IPS DF 6.9 (cell line): Measurements from ENCODE around the gene TFEC.

Source experiments
- DNase-seq: peaks from one replicate; pipeline ENCODE4 v3.0.0-alpha.2; 2013; ENCODE audit warnings: low read depth, low spot score
- H3K27ac ChIP-seq: one replicate; pipeline ENCODE4 v1.5.1; 2013; ENCODE audit warnings: low read length, control low read depth
- H3K27me3 ChIP-seq: 2 replicates; pipeline ENCODE4 v1.6.1; 2013; ENCODE audit warnings: mild to moderate bottlenecking, low read length; ENCODE audit not compliant: control insufficient read depth, insufficient read depth
- H3K36me3 ChIP-seq: 2 replicates; pipeline ENCODE4 v1.6.1; 2013; ENCODE audit warnings: low read length; ENCODE audit not compliant: control insufficient read depth, insufficient read depth
- H3K4me1 ChIP-seq: 2 replicates; pipeline ENCODE4 v1.6.1; 2013; ENCODE audit warnings: low read length; ENCODE audit not compliant: control insufficient read depth, insufficient read depth
- H3K4me3 ChIP-seq: 2 replicates; pipeline ENCODE4 v1.5.1; 2013; ENCODE audit warnings: mild to moderate bottlenecking, low read length
- H3K9me3 ChIP-seq: 2 replicates; pipeline ENCODE4 v1.6.1; 2013; ENCODE audit warnings: low read length, inconsistent platforms; ENCODE audit not compliant: control insufficient read depth, insufficient read depth
- WGBS: extraction: QIAGEN DNeasy Blood & Tissue Kit; methylation state at CpG from one replicate; pipeline ENCODE4 v1.1.7; 2013; ENCODE audit warnings: mixed read lengths, missing lambda C conversion rate; ENCODE audit not compliant: insufficient read length, insufficient coverage; 5-methylcytosine and 5-hydroxymethylcytosine counted together

Gene TFEC

DNA sequence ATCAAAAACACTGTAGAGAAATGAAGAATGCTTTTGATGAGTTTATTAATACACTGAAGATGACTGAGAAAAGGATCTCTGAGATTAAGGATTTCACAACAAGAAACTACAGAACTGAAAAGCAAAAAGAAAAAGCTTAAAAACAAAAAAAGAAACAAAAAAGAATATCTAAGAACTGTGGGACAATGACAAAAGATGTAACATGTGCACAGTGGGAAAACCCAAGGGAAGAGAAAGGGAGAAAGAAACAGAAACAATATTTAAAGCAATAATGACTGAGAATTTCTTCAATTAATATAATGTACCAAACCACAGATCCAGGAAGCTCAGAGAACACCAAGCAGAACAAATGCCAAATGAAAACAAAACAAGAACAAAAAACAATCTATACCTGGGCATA lies 42.2 kb downstream of the TFEC start:
- Histone ChIP-seq H3K4me1 (no peaks in the 10 kb centered on the region), H3K27ac (no peak overlapping the region), H3K27me3 (no peaks in the 10 kb centered on the region), H3K9me3 (no peaks in the 10 kb centered on the region), H3K36me3 (no peaks in the 10 kb centered on the region), H3K4me3 (no peak overlapping the region)
- no peak for DNase-seq

DNA sequence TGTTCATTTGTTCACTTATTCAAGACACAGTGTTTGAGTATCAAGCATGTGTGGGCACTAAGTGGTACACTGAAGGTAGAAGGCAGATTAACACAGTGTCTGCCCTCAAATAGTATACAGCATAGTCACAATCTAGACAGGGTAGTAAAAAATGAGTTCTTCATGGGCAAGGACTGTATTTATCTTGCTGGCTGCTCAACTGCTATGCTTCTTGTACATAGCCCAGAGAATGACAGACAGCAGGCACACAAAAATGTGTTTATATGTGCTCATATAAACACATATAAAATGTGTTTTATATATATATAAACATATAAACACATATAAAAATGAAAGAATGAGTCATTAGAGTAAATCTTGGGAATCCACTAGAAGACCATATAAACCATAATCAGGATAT lies 43.1 kb downstream of the TFEC start:
- no peaks in the 10 kb centered on the region for H3K9me3 ChIP-seq
- no peaks in the 10 kb centered on the region for H3K36me3 ChIP-seq
- H3K27ac ChIP-seq = no peak overlapping the region
- H3K4me1 ChIP-seq = no peaks in the 10 kb centered on the region
- no peak for DNase-seq
- no peak overlapping the region for H3K4me3 ChIP-seq
- no peaks in the 10 kb centered on the region for H3K27me3 ChIP-seq

DNA sequence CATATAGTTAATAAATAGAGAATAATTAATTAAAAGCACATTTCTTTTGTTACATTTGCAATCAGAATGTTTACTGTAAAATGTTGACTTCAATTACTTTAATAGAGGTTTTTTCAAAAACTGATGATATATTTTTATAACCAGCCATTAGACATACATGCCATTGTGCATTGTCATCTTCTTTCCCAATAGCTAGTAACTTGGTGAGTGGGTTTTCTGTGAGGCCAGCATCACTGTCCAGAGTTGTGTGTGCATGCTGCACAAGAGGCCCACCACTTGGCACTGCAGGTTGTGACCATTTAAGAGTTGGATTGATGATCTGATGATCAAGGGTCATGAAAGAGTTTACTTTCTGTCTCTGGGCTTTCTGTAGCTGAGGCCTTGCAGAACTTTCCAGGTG lies 46.5 kb downstream of the TFEC start:
- Histone ChIP-seq H3K4me1 (no peaks in the 10 kb centered on the region), H3K36me3 (no peaks in the 10 kb centered on the region), H3K9me3 (no peaks in the 10 kb centered on the region), H3K4me3 (no peak overlapping the region; the same call in 1 of the 2 replicates), H3K27ac (no peak overlapping the region), H3K27me3 (no peaks in the 10 kb centered on the region)
- DNase-seq = no peak

DNA sequence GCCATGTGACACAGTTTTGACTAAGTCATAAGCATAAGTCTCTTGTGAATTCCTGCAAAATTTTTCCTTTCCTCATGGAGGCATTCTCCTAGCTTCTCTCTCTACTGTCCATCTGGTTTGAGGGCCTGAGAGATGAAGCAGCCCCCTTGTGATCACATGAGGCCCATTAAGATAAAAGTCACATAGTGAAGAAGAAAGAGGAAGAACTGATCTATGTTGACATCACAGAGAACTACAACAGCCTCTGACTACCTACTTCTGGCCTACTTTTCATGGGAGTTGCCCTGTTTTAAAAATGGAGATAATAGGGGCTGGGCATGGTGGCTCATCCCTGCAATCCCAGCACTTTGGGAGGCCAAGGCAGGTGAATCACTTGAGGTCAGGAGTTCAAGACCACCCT lies 50.4 kb downstream of the TFEC start:
- Histone ChIP-seq H3K4me1 (no peaks in the 10 kb centered on the region), H3K27me3 (no peaks in the 10 kb centered on the region), H3K4me3 (no peak overlapping the region), H3K27ac (no peak overlapping the region), H3K36me3 (no peaks in the 10 kb centered on the region), H3K9me3 (no peaks in the 10 kb centered on the region)
- DNase-seq = no peak

DNA sequence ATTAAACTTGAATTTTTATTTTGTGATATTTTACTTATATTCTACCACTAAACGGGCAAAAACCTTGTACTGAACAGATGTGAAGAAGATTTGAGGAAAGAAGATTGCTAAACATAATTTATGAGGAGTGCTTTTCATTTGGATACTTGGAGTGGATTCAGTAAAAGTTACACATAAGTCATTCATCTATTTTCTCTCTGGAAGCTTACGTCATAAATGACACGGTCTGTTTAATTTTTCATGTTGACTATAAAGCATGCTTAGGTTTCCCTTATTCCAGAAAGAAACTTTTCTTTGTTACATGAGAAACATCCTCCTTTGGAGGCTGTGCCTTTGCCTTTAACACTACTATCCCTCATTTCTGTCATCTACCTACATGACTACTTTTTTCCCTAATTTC lies 53.9 kb downstream of the TFEC start:
- DNase-seq = no peak
- Histone ChIP-seq H3K27ac (no peak overlapping the region), H3K9me3 (no peaks in the 10 kb centered on the region), H3K4me3 (no peak overlapping the region), H3K36me3 (no peaks in the 10 kb centered on the region), H3K27me3 (no peaks in the 10 kb centered on the region), H3K4me1 (no peaks in the 10 kb centered on the region)
- no CpG with 5 or more reads among the region's 3 CpGs for WGBS

DNA sequence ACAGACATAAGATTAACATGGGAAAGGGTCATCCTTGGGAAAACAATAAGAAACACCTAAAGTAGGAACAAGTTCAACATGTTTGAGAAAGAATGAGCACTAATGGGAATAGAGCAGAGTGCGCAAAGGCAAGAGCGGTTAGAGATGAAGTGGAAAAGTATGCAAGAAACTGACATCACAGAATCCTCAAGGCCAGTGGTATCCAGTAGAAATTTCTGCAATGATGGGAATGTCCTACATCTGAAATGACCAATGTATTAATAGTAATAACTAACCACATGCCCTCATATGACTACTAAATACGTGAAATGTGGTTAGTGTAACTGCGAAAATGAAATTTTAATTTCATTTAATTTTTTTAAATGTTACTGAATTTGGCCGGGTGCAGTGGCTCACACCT lies 54.8 kb downstream of the TFEC start:
- DNase-seq = no peak
- Histone ChIP-seq H3K9me3 (no peaks in the 10 kb centered on the region), H3K4me3 (no peak overlapping the region), H3K27me3 (no peaks in the 10 kb centered on the region), H3K36me3 (no peaks in the 10 kb centered on the region), H3K27ac (no peak overlapping the region), H3K4me1 (no peaks in the 10 kb centered on the region)
- no CpG with 5 or more reads among the region's 5 CpGs for WGBS

DNA sequence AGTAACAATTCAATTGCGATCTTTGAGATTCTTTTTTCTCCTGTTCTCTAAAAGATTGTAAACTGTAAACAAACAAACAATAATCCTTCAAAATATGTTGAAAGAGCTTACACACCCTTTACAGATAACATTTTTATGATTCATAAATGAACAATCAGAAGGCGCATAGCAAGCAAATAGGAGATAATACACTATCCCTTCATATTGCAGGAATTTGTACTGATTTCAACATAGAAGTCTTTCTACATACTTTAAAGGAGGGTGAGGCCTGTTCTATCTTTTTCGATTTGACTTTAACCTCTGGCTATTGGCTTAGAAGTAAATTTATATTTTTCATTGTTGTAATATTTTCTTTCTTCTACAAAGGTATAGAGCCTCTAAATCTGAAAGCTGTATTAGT lies 57.2 kb downstream of the TFEC start:
- Histone ChIP-seq H3K4me1 (no peaks in the 10 kb centered on the region), H3K27ac (no peak overlapping the region), H3K36me3 (no peaks in the 10 kb centered on the region), H3K9me3 (no peaks in the 10 kb centered on the region), H3K4me3 (no peak overlapping the region), H3K27me3 (no peaks in the 10 kb centered on the region)
- DNase-seq = no peak
- no CpG with 5 or more reads among the region's 3 CpGs for WGBS

DNA sequence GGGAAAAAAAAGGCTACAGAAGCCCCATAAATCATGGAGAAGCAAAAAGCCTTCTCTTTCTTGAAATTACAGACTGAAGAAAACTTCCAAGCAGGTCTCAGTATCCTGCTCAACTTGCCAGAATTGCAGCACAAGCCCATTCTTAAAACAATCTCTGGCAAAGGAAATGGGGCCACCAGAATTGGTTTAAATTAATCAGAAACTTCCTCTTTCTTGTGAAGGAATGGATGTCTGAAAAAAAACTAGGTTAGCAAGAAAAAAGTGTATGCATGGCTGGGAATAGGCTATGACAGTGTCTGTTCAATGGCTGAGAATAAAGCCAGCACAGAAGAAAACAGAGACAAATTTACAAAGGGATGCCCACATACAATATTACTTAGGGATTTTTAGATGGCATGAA lies 59.1 kb downstream of the TFEC start:
- H3K36me3 ChIP-seq = no peaks in the 10 kb centered on the region
- no peak overlapping the region for H3K27ac ChIP-seq
- H3K4me1 ChIP-seq = no peaks in the 10 kb centered on the region
- DNase-seq = no peak
- H3K9me3 ChIP-seq = no peaks in the 10 kb centered on the region
- H3K4me3 ChIP-seq = no peak overlapping the region
- H3K27me3 ChIP-seq = no peaks in the 10 kb centered on the region

DNA sequence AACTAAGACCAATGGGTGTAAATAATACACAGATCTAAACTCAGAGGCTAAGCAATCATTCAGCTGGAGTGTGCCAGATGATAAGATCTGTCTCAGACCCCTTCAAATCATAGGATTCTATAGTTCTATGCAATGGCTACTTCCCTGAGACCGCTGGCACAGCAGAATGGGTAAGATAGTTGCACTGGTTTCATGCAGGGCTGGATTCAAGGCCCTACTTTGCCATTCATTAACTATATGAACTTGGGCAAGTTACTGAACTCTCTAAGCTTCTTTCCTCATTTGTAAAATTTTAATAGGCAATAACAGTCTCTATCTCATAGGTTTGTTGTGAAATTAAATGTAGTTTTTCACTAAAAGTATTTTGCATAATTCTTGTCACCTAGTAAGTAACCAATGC lies 62.0 kb downstream of the TFEC start:
- WGBS = no CpG with 5 or more reads among the region's 1 CpG
- Histone ChIP-seq H3K27me3 (no peaks in the 10 kb centered on the region), H3K36me3 (no peaks in the 10 kb centered on the region), H3K4me1 (no peaks in the 10 kb centered on the region), H3K9me3 (no peaks in the 10 kb centered on the region), H3K4me3 (no peak overlapping the region), H3K27ac (no peak overlapping the region)
- no peak for DNase-seq

DNA sequence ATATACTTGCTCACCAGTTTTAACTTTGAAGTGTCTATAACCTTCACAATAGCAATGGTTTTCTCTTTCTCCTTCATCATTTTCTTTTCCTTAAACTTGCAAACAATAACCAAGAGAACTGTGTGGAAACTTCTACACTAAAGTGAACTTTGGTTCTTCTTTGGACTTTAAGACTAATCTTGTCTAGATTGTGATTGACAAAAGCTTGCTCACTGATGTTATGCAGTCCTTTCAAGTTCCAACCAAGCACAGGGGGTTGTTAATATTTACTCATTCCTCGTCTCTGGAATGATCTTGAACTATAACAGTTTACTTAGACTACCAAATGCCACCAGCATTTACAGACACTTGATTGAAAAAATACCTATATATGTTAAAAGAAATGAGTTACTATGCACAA lies 62.4 kb downstream of the TFEC start:
- no peaks in the 10 kb centered on the region for H3K36me3 ChIP-seq
- no peaks in the 10 kb centered on the region for H3K27me3 ChIP-seq
- H3K27ac ChIP-seq = no peak overlapping the region
- no peak overlapping the region for H3K4me3 ChIP-seq
- H3K9me3 ChIP-seq = no peaks in the 10 kb centered on the region
- no CpG with 5 or more reads among the region's 1 CpG for WGBS
- no peaks in the 10 kb centered on the region for H3K4me1 ChIP-seq
- DNase-seq = no peak

DNA sequence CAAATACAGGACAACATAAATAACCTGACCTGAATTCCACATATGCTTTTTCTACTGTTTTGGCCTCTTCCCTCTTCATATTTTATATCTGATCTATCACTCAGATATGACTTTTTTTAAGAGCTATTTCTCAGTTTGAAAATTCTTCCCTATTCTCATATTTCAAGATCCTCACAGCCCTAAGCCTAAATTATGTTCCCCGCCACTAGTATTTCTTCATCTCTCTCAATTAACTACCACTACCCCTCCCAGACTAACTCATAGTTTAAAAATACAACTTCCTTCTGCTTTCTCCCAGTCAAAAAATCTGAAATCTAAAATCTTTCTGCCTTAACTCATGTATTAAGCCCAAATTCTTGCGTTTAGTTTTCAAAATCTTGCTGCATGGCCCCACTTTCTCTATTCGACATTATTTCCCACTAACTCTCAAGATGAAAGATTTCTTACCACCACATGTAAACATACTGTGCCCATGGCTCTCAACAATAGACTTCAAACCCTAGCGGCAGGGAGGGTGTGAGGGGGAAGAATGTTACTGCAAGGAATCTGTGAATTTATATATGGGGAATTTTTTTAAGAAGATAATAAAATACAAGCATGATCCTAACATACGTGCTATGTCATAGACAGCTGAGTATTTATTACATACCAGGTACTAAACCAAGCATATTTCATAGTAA lies 64.6 kb downstream of the TFEC start:
- no peaks in the 10 kb centered on the region for H3K4me1 ChIP-seq
- no peaks in the 10 kb centered on the region for H3K9me3 ChIP-seq
- no peaks in the 10 kb centered on the region for H3K27me3 ChIP-seq
- WGBS = 100% methylated on average over 1 of the region's 5 CpGs
- DNase-seq = no peak
- no peak overlapping the region for H3K4me3 ChIP-seq
- no peaks in the 10 kb centered on the region for H3K36me3 ChIP-seq
- H3K27ac ChIP-seq = no peak overlapping the region
